Spleen (tissue), 11 donors: ENCODE results near the gene MAEL. TPM values are rescaled to one million over a fixed set of nuclear protein-coding genes. Genes with fewer than 3 reads are reported as not detected.
"Not testable (repeated sequence)": the region's sequence is repeated elsewhere in the genome, so short reads cannot be mapped to it uniquely, and the experiment has no call there.

Source experiments
- DNase-seq: peaks from one replicate; pipeline ENCODE4 v3.0.0-alpha.2; 2020
- H3K27ac ChIP-seq, 8 donors: fragments of 200-600 bp; sonication (generic) in 7 of 8; 1 replicate in 4 of 8; 2 replicates in 4 of 8; pipeline versions ENCODE4 v1.5.0 to v1.8.0; 2016 to 2021; ENCODE audit warnings: inconsistent platforms in 4 of 8, mild to moderate bottlenecking in 4 of 8, moderate library complexity in 1 of 8
- H3K27me3 ChIP-seq, 7 donors: fragments of 200-600 bp; sonication (generic) in 6 of 7; replicated peaks in 1 of 7; 1 replicate in 4 of 7; 2 replicates in 3 of 7; pipeline versions ENCODE4 v1.5.0 to v1.8.0; 2016 to 2021; ENCODE audit warnings: inconsistent platforms in 3 of 7, mild to moderate bottlenecking in 1 of 7
- H3K36me3 ChIP-seq, 6 donors: fragments of 200-600 bp; sonication (generic) in 5 of 6; 1 replicate in 4 of 6; 2 replicates in 2 of 6; pipeline versions ENCODE4 v1.5.0 to v1.8.0; 2016 to 2021; ENCODE audit warnings: inconsistent platforms in 2 of 6
- H3K4me1 ChIP-seq, 6 donors: fragments of 200-600 bp; sonication (generic) in 5 of 6; 1 replicate in 3 of 6; 2 replicates in 3 of 6; pipeline versions ENCODE4 v1.5.0 to v1.8.0; 2016 to 2021; ENCODE audit warnings: inconsistent platforms in 3 of 6
- H3K4me3 ChIP-seq, 8 donors: fragments of 200-600 bp; sonication (generic) in 7 of 8; 1 replicate in 4 of 8; 2 replicates in 4 of 8; pipeline versions ENCODE4 v1.5.0 to v1.8.0; 2016 to 2021; ENCODE audit warnings: inconsistent platforms in 4 of 8, mild to moderate bottlenecking in 4 of 8, moderate library complexity in 2 of 8
- H3K9me3 ChIP-seq, 8 donors: fragments of 200-600 bp; sonication (generic) in 7 of 8; 1 replicate in 4 of 8; 2 replicates in 4 of 8; pipeline versions ENCODE4 v1.5.0 to v1.8.0; 2016 to 2021; ENCODE audit warnings: inconsistent platforms in 4 of 8
- POLR2A ChIP-seq, 3 donors: fragments of 450-650 bp; IDR thresholded peaks; one replicate each; pipeline ENCODE4 v1.5.1; 2017; ENCODE audit warnings: antibody characterized with exemption in 3 of 3, mild to moderate bottlenecking in 1 of 3
- POLR2AphosphoS5 ChIP-seq, 3 donors: sonication (generic); formaldehyde crosslinking; IDR thresholded peaks; one replicate each; pipeline ENCODE4 v1.5.1; 2017; ENCODE audit warnings: antibody characterized with exemption in 3 of 3
- WGBS, 5 donors: extraction: QIAGEN DNeasy Blood & Tissue Kit in 3 of 5; methylation state at CpG; one replicate each; pipeline versions ENCODE4 v1.1.5 to v1.1.7; 2013 to 2018; 5-methylcytosine and 5-hydroxymethylcytosine counted together
- intact Hi-C: fragments of 100-400 bp; cut with DNase I; formaldehyde crosslinking; loops from one replicate; pipeline ENCODE4 v1.15.0; 2023; ENCODE audit warnings: low total_unique reads
- polyA plus RNA-seq, 3 donors: library from polyadenylated mRNA; stranded (reverse); fragments of 200-250 nt; gene quantifications; one replicate each; pipeline ENCODE4 v1.2.1, GENCODE V29; 2013
- total RNA-seq, 7 donors: library from RNA; depleted of rRNA in 3 of 7; stranded (reverse); fragments of >200 nt in 3 of 7; fragmentation: NEBNext Ultra II Directional in 4 of 7; extraction: Animal tissue kit (Norgen Biotek cat#: 25700) in 4 of 7; gene quantifications; one replicate each; pipeline versions ENCODE4 v1.1.0 to v1.2.1, GENCODE V29; 2016 to 2021
- TF ChIP-seq, protein P1 (sequence below), 11 experiments: fragments of 200-600 bp in 7 of 11; fragments of 450-650 bp in 4 of 11; sonication (generic) in 4 of 11; IDR thresholded peaks in 8 of 11; conservative IDR thresholded peaks in 3 of 11; 1 replicate in 7 of 11; 2 replicates in 4 of 11; pipeline versions ENCODE4 v1.4.0 to v1.8.0; 2016 to 2021; ENCODE audit warnings: antibody characterized with exemption in 11 of 11, inconsistent platforms in 4 of 11, mild to moderate bottlenecking in 1 of 11
- donor health status: healthy with polysubstance abuse.
- donor health status: DM: no; HTN: no; CAD: no; lungs with moderate emphysema.
- donor health status: DM: no; HTN: no; CAD: no.
- donor health status: Bipolar disorder and iron deficiency.
- donor health status: healthy.
- donor health status: DM: no; HTN: no; CAD: no.
- donor health status: DM: yes; HTN: yes; CAD: no.

Gene MAEL
- total and polyA plus RNA-seq, 10 donors = 0.05 TPM; not detected in 9

- TF ChIP-seq, protein P1, sequence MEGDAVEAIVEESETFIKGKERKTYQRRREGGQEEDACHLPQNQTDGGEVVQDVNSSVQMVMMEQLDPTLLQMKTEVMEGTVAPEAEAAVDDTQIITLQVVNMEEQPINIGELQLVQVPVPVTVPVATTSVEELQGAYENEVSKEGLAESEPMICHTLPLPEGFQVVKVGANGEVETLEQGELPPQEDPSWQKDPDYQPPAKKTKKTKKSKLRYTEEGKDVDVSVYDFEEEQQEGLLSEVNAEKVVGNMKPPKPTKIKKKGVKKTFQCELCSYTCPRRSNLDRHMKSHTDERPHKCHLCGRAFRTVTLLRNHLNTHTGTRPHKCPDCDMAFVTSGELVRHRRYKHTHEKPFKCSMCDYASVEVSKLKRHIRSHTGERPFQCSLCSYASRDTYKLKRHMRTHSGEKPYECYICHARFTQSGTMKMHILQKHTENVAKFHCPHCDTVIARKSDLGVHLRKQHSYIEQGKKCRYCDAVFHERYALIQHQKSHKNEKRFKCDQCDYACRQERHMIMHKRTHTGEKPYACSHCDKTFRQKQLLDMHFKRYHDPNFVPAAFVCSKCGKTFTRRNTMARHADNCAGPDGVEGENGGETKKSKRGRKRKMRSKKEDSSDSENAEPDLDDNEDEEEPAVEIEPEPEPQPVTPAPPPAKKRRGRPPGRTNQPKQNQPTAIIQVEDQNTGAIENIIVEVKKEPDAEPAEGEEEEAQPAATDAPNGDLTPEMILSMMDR (IDR thresholded peaks at IDR 0.05 in 8 of 11, conservative IDR thresholded peaks at IDR 0.05 in 3 of 11) = no peak
- TF ChIP-seq POLR2AphosphoS5 (IDR thresholded peaks at IDR 0.05) (no peak), POLR2A (IDR thresholded peaks at IDR 0.05) (no peak)
- Histone ChIP-seq H3K9me3 (no peaks in the 10 kb centered on the region), H3K4me1 (no peaks in the 10 kb centered on the region), H3K36me3 (no peaks in the 10 kb centered on the region), H3K4me3 (no peak overlapping the region), H3K27ac (no peak overlapping the region), H3K27me3 (peaks cover 0 to under 1% (median 0%) of the 10 kb centered on the region in 7 donors)
- intact Hi-C loops = no loop called here
- whole genome bisulfite sequencing, 5 donors = 29 to 48% (median 41%) methylated on average over 6 of the region's 6 CpGs
- no peak for DNase-seq
Measured at GRCh38 chr1:167016100-167016750, 27.1 kb downstream of the MAEL start.

DNA sequence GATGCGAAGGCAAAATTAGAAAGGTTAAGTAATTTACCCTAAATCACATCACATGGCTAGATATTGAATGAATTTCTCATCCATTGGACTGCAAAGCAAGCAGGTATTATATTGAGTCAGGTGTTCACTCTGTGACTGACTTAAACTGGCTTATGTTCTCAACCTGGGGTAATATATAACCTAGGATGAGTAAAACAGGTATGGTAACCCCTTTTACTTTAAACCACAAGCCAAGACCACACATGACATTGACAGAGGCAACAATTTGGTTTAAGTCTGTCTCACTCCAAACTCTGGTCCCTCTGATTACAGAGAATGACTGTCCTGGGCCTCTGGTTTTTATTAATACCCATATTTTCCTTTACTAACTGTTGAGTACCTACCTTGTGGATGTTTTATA is 33.3 kb downstream of the MAEL start:
- Histone ChIP-seq H3K4me1 (no peaks in the 10 kb centered on the region), H3K27ac (no peak overlapping the region), H3K36me3 (no peaks in the 10 kb centered on the region), H3K27me3 (peaks cover 0 to 6% (median 0%) of the 10 kb centered on the region in 7 donors), H3K4me3 (no peak overlapping the region), H3K9me3 (no peaks in the 10 kb centered on the region)
- intact Hi-C loops = no loop called here
- DNase-seq = no peak
- no peak for TF ChIP-seq POLR2AphosphoS5 (IDR thresholded peaks at IDR 0.05)
- WGBS, 5 donors = 87 to 98% (median 91%) methylated on average over 1 of the region's 1 CpG

DNA sequence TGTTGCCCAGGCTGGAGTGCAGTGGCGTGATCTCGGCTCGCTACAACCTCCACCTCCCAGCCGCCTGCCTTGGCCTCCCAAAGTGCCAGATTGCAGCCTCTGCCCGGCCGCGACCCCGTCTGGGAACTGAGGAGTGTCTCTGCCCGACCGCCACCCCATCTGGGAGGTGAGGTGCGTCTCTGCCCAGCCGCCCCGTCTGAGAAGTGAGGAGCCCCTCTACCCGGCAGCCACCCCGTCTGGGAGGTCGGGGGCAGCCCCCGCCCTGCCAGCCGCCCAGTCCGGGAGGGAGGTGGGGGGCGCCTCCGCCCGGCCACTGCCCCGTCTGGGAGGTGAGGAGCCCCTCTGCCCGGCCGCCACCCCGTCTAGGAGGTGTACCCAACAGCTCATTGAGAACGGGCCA is 40.5 kb downstream of the MAEL start:
- DNase-seq = not testable (repeated sequence)
- 94 to 96% (median 95%) methylated on average over 11 to 27 of the region's 27 CpGs for WGBS, 5 donors

DNA sequence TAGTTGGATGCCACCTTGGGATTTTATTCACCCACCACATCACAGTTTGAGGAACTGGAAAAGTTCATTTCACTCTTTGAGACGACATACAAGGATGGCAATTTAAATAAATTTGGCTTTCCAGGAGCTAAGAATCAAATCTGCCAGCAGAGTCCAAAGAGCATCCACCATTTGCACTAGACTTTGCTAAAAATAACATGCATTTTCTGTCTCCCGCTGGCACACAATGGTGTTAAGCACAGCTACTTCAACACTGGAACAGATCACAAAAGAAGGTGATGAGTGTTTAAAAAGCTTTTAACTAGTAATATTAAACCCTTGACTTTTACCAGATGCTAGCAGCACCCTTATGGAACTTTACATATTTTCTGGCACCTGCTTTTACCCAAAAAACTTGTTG is 44.6 kb downstream of the MAEL start:
- H3K4me1 ChIP-seq = no peaks in the 10 kb centered on the region
- TF ChIP-seq, protein P1 (IDR thresholded peaks at IDR 0.05 in 8 of 11, conservative IDR thresholded peaks at IDR 0.05 in 3 of 11) = no peak
- TF ChIP-seq POLR2AphosphoS5 (IDR thresholded peaks at IDR 0.05) (no peak), POLR2A (IDR thresholded peaks at IDR 0.05) (no peak)
- peaks cover 0 to 18% (median 0%) of the 10 kb centered on the region in 7 donors for H3K27me3 ChIP-seq
- no peak overlapping the region for H3K4me3 ChIP-seq
- no peak overlapping the region for H3K27ac ChIP-seq
- WGBS, 5 donors = 68 to 81% (median 74%) methylated on average over 2 of the region's 2 CpGs
- no peaks in the 10 kb centered on the region for H3K36me3 ChIP-seq
- DNase-seq = no peak
- peaks cover 0 to 5% (median 0%) of the 10 kb centered on the region in 8 donors for H3K9me3 ChIP-seq
- intact Hi-C loops = no loop called here

More for the DNA sequence above, 40.5 kb downstream of the MAEL start:
- H3K36me3 ChIP-seq, intact Hi-C loops, H3K4me3 ChIP-seq, H3K9me3 ChIP-seq, H3K27ac ChIP-seq, H3K4me1 ChIP-seq: not testable (repeated sequence)
- H3K27me3 ChIP-seq = peaks cover 0 to 37% (median 0%) of the 10 kb centered on the region in 7 donors

GRCh38 chr1:167043752-167044488 is 54.8 kb downstream of the MAEL start:
- Histone ChIP-seq H3K9me3 (no peaks in the 10 kb centered on the region), H3K4me3 (peak overlapping the region; percentile 6 to 66 (median 25)), H3K36me3 (no peaks in the 10 kb centered on the region), H3K4me1 (peaks cover 0 to 16% (median 10%) of the 10 kb centered on the region in 6 donors), H3K27ac (peak overlapping the region in 3 of 8 donors; percentile 11 to 37 (median 26)), H3K27me3 (peaks cover 0 to 21% (median 0%) of the 10 kb centered on the region in 7 donors)
- DNase-seq = peak; percentile 91
- 14 to 32% (median 22%) methylated on average over 16 to 21 of the region's 21 CpGs for WGBS, 5 donors
- TF ChIP-seq POLR2AphosphoS5 (IDR thresholded peaks at IDR 0.05) = peak in 2 of 3 donors; percentile 44 to 49
- TF ChIP-seq, protein P1 (IDR thresholded peaks at IDR 0.05 in 8 of 11, conservative IDR thresholded peaks at IDR 0.05 in 3 of 11) = no peak
- TF ChIP-seq POLR2A (IDR thresholded peaks at IDR 0.05) = no peak
- intact Hi-C loops = no loop called here
